ENCODE data around the gene TMEM63A.
"Not testable (repeated sequence)": the region's sequence is repeated elsewhere in the genome, so short reads cannot be mapped to it uniquely, and the experiment has no call there.

The TMEM63A gene

GRCh38 chr1:225840223-225840610 lies 42.0 kb downstream of the TMEM63A start:
- Histone ChIP-seq H3K36me3 (ENCODE audit: insufficient read depth, low read length) (no peaks in the 10 kb centered on the region), H3K9ac (ENCODE audit: low read depth, low read length) (no peak overlapping the region)
- ATAC-seq (ENCODE audit: insufficient read depth, low read depth), result no peak

GRCh38 chr1:225838793-225839192 lies 43.4 kb downstream of the TMEM63A start:
- Histone ChIP-seq H3K4me2 (ENCODE audit: insufficient read depth, low read length) (no peak overlapping the region), H3K79me2 (ENCODE audit: insufficient read depth, low read length) (no peaks in the 10 kb centered on the region), H3K27me3 (ENCODE audit: insufficient read depth, low read length, poor library complexity) (no peaks in the 10 kb centered on the region), H4K20me1 (ENCODE audit: insufficient read depth, low read length) (no peaks in the 10 kb centered on the region), H3K4me3 (ENCODE audit: low read depth in 1 of 2, low read length in 2 of 2) (no peak overlapping the region), H3K36me3 (ENCODE audit: insufficient read depth, low read length) (no peaks in the 10 kb centered on the region), H2AFZ (ENCODE audit: low read depth, low read length) (no peak overlapping the region), H3K27ac (ENCODE audit: low read length) (no peak overlapping the region), H3K9ac (ENCODE audit: low read depth, low read length) (no peak overlapping the region), H3K9me3 (ENCODE audit: insufficient read depth, low read length, severe bottlenecking) (no peaks in the 10 kb centered on the region), H3K4me1 (ENCODE audit: insufficient read depth, low read length) (no peaks in the 10 kb centered on the region)
- ATAC-seq (ENCODE audit: insufficient read depth, low read depth), result no peak
- DNase-seq, result no peak
- TF ChIP-seq CTCF (IDR thresholded peaks at IDR 0.05; ENCODE audit: borderline replicate concordance, extremely low read depth, low read length, poor library complexity, severe bottlenecking) (no peak), EZH2 (IDR thresholded peaks at IDR 0.05; ENCODE audit: borderline replicate concordance, low read depth, low read length, severe bottlenecking) (no peak)

More at GRCh38 chr1:225840223-225840610, 42.0 kb downstream of the TMEM63A start:
- no peaks in the 10 kb centered on the region for H3K4me1 ChIP-seq (ENCODE audit: insufficient read depth, low read length)
- no peak overlapping the region for H3K4me2 ChIP-seq (ENCODE audit: insufficient read depth, low read length)
- no peak overlapping the region for H2AFZ ChIP-seq (ENCODE audit: low read depth, low read length)
- H3K79me2 ChIP-seq (ENCODE audit: insufficient read depth, low read length), result no peaks in the 10 kb centered on the region
- H3K27me3 ChIP-seq (ENCODE audit: insufficient read depth, low read length, poor library complexity), result no peaks in the 10 kb centered on the region
- no peak overlapping the region for H3K4me3 ChIP-seq (ENCODE audit: low read depth in 1 of 2, low read length in 2 of 2)
- H3K27ac ChIP-seq (ENCODE audit: low read length), result no peak overlapping the region
- no peak for DNase-seq
- TF ChIP-seq EZH2 (IDR thresholded peaks at IDR 0.05; ENCODE audit: borderline replicate concordance, low read depth, low read length, severe bottlenecking), result no peak
- no peak for TF ChIP-seq CTCF (IDR thresholded peaks at IDR 0.05; ENCODE audit: borderline replicate concordance, extremely low read depth, low read length, poor library complexity, severe bottlenecking)
- H4K20me1 ChIP-seq (ENCODE audit: insufficient read depth, low read length), result no peaks in the 10 kb centered on the region
- no peaks in the 10 kb centered on the region for H3K9me3 ChIP-seq (ENCODE audit: insufficient read depth, low read length, severe bottlenecking)

GRCh38 chr1:225836296-225836695 lies 45.9 kb downstream of the TMEM63A start:
- H4K20me1 ChIP-seq (ENCODE audit: insufficient read depth, low read length); H3K79me2 ChIP-seq (ENCODE audit: insufficient read depth, low read length); H3K4me2 ChIP-seq (ENCODE audit: insufficient read depth, low read length); H2AFZ ChIP-seq (ENCODE audit: low read depth, low read length); ATAC-seq (ENCODE audit: insufficient read depth, low read depth); H3K36me3 ChIP-seq (ENCODE audit: insufficient read depth, low read length); DNase-seq; H3K9ac ChIP-seq (ENCODE audit: low read depth, low read length); H3K27me3 ChIP-seq (ENCODE audit: insufficient read depth, low read length, poor library complexity); H3K4me1 ChIP-seq (ENCODE audit: insufficient read depth, low read length); H3K9me3 ChIP-seq (ENCODE audit: insufficient read depth, low read length, severe bottlenecking); H3K27ac ChIP-seq (ENCODE audit: low read length); H3K4me3 ChIP-seq (ENCODE audit: low read depth in 1 of 2, low read length in 2 of 2): not testable (repeated sequence)

- Histone ChIP-seq H3K27me3 (ENCODE audit: insufficient read depth, low read length, poor library complexity) (no peaks in the 10 kb centered on the region), H3K9ac (ENCODE audit: low read depth, low read length) (no peak overlapping the region), H3K9me3 (ENCODE audit: insufficient read depth, low read length, severe bottlenecking) (no peaks in the 10 kb centered on the region), H2AFZ (ENCODE audit: low read depth, low read length) (no peak overlapping the region), H4K20me1 (ENCODE audit: insufficient read depth, low read length) (no peaks in the 10 kb centered on the region), H3K79me2 (ENCODE audit: insufficient read depth, low read length) (no peaks in the 10 kb centered on the region), H3K36me3 (ENCODE audit: insufficient read depth, low read length) (no peaks in the 10 kb centered on the region), H3K27ac (ENCODE audit: low read length) (no peak overlapping the region), H3K4me1 (ENCODE audit: insufficient read depth, low read length) (no peaks in the 10 kb centered on the region), H3K4me3 (ENCODE audit: low read depth in 1 of 2, low read length in 2 of 2) (no peak overlapping the region), H3K4me2 (ENCODE audit: insufficient read depth, low read length) (no peak overlapping the region)
- DNase-seq (no peak), ATAC-seq (ENCODE audit: insufficient read depth, low read depth) (no peak)
- no peak for TF ChIP-seq CTCF (IDR thresholded peaks at IDR 0.05; ENCODE audit: borderline replicate concordance, extremely low read depth, low read length, poor library complexity, severe bottlenecking)
- TF ChIP-seq EZH2 (IDR thresholded peaks at IDR 0.05; ENCODE audit: borderline replicate concordance, low read depth, low read length, severe bottlenecking), result no peak
These were observed 46.3 kb downstream of the TMEM63A start for GRCh38 chr1:225835856-225836255.

Data from DND-41 (cell line).